ENCODE measurements around the gene SASS6. TPM values are rescaled to one million over a fixed set of nuclear protein-coding genes. Genes with fewer than 3 reads are reported as not detected.
A peak's percentile ranks its signal among the peaks of the same experiment; 100 is the strongest.

The SASS6 gene

DNA sequence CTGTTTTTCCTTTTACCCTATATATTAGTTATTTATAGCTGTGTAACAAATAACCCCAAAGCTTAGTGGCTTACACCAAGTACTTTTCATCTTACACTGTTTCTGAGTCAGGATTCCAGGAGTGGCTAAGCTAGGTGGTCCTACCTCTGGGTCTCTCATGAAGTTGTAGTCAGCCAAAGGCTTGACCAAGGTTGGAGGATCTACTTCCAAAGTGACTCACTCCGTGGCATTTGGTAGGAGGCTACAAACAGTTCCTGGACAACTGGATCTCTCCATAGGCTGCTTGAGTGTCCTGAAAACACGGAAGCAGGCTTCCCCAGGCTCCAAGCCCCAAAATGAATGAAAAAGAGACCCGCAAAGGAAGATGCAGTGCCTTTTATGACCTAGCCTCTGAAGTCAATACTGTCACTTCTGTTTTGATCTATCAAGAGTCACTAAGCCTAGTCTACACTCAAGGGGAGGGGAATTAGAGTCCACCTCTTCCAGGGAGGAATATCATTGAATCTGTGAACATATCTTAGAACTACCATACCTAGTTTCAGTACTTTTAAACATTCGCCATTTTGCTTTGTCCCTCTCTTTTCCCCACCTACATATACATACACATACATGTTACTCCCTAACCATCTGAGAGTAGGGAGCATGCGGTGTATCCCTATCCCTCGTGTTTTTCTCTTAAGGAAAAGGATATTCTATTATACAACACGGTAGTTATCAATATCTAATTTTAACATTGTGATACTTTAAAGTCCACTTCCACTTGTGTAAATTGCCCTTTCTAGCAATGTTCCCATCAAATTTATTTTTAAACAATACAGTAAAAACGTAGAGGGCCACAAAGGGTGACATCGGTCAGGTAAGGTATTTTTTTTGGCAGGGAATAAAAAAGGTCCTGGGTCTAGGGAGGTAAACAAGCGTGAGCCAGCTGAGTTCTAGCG is 95.7 kb downstream of the SASS6 start:
- H2AK5ac ChIP-seq (ENCODE audit: low read length, severe bottlenecking) = peak overlapping the region; percentile 15
- H2BK12ac ChIP-seq (ENCODE audit: low read length in 2 of 2) = no peak overlapping the region
- no peak overlapping the region for H4K91ac ChIP-seq (ENCODE audit: low read length)
- no peak overlapping the region for H2BK120ac ChIP-seq (ENCODE audit: low read depth, low read length)
- H3K27me3 ChIP-seq (ENCODE audit: control insufficient read depth in 1 of 2, insufficient read depth in 1 of 2, low read length in 2 of 2) = no peaks in the 10 kb centered on the region
- DNase-seq = peak; percentile 79
- no peak overlapping the region for H3K23ac ChIP-seq (ENCODE audit: low read length in 2 of 2)
- H3K9ac ChIP-seq (ENCODE audit: low read length) = peak overlapping the region; percentile 96
- peak overlapping the region; percentile 18 for H3K27ac ChIP-seq (ENCODE audit: low read length, poor library complexity, severe bottlenecking)
- H3K4me2 ChIP-seq (ENCODE audit: low read length, poor library complexity, severe bottlenecking) = peak overlapping the region; percentile 70
- no peak overlapping the region for H4K8ac ChIP-seq (ENCODE audit: low read length)
- H3K4ac ChIP-seq (ENCODE audit: low read depth in 1 of 2, low read length in 2 of 2) = peak overlapping the region in 1 of 2 experiments; percentile 56
- H3K9me3 ChIP-seq (ENCODE audit: control insufficient read depth, low read length) = no peaks in the 10 kb centered on the region
- H3K4me1 ChIP-seq (ENCODE audit: control insufficient read depth, insufficient read depth, low read depth, low read length) = peaks cover 3% of the 10 kb centered on the region
- peaks cover 4% of the 10 kb centered on the region for H3K79me1 ChIP-seq (replicated peaks; ENCODE audit: low read length, poor library complexity, severe bottlenecking)
- peak overlapping the region in 1 of 2 experiments; percentile 71 for H3K18ac ChIP-seq (ENCODE audit: low read depth in 1 of 2, low read length in 2 of 2)
- 31% methylated on average over 6 of the region's 11 CpGs for WGBS
- H2BK15ac ChIP-seq (ENCODE audit: low read depth, poor library complexity, severe bottlenecking) = peak overlapping the region; percentile 4
- peak overlapping the region in 1 of 2 experiments; percentile 89 for H3K4me3 ChIP-seq (ENCODE audit: insufficient read depth in 1 of 2, low read depth in 1 of 2, low read length in 2 of 2)
- H3K36me3 ChIP-seq (ENCODE audit: control insufficient read depth in 1 of 2, insufficient read depth in 2 of 2, low read depth in 1 of 2, low read length in 2 of 2) = peaks cover 0 to 3% of the 10 kb centered on the region in 2 experiments
- H3K14ac ChIP-seq (ENCODE audit: low read length in 2 of 2) = no peak overlapping the region
- H2AFZ ChIP-seq (ENCODE audit: low read depth, low read length) = no peak overlapping the region
- H2BK5ac ChIP-seq (ENCODE audit: low read depth, low read length, poor library complexity, severe bottlenecking) = no peak overlapping the region

DNA sequence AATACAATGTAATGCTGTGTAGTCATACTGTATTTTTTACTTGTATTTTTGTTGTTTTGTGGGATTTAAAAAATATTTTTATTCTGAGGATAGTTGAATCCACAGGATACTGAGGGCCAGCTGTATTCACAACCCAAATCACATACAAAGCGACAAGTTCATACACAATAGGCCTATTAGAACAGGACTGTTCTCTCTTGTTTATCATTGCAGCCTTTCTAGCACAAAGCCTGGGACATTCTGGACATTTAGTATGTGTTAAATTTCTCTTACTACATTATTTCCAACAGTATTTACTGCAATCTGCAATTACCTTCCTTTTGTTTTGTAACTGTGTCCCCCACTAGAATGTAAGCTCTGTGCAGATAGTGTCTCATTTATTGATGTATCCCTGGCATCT is 97.5 kb downstream of the SASS6 start:
- Histone ChIP-seq H3K23ac (ENCODE audit: low read length in 2 of 2) (no peak overlapping the region), H3K27ac (ENCODE audit: low read length, poor library complexity, severe bottlenecking) (no peak overlapping the region), H2BK12ac (ENCODE audit: low read length in 2 of 2) (no peak overlapping the region), H3K36me3 (ENCODE audit: control insufficient read depth in 1 of 2, insufficient read depth in 2 of 2, low read depth in 1 of 2, low read length in 2 of 2) (peaks cover 0 to 3% of the 10 kb centered on the region in 2 experiments), H3K18ac (ENCODE audit: low read depth in 1 of 2, low read length in 2 of 2) (no peak overlapping the region), H3K79me1 (replicated peaks; ENCODE audit: low read length, poor library complexity, severe bottlenecking) (peaks cover 6% of the 10 kb centered on the region), H2BK5ac (ENCODE audit: low read depth, low read length, poor library complexity, severe bottlenecking) (no peak overlapping the region), H2BK15ac (ENCODE audit: low read depth, poor library complexity, severe bottlenecking) (no peak overlapping the region), H3K9ac (ENCODE audit: low read length) (no peak overlapping the region), H2AK5ac (ENCODE audit: low read length, severe bottlenecking) (no peak overlapping the region), H3K9me3 (ENCODE audit: control insufficient read depth, low read length) (no peaks in the 10 kb centered on the region), H3K4me3 (ENCODE audit: insufficient read depth in 1 of 2, low read depth in 1 of 2, low read length in 2 of 2) (no peak overlapping the region), H2BK120ac (ENCODE audit: low read depth, low read length) (no peak overlapping the region), H4K91ac (ENCODE audit: low read length) (no peak overlapping the region), H3K4me1 (ENCODE audit: control insufficient read depth, insufficient read depth, low read depth, low read length) (no peaks in the 10 kb centered on the region), H3K27me3 (ENCODE audit: control insufficient read depth in 1 of 2, insufficient read depth in 1 of 2, low read length in 2 of 2) (no peaks in the 10 kb centered on the region), H4K8ac (ENCODE audit: low read length) (no peak overlapping the region), H3K4ac (ENCODE audit: low read depth in 1 of 2, low read length in 2 of 2) (no peak overlapping the region), H3K14ac (ENCODE audit: low read length in 2 of 2) (no peak overlapping the region), H2AFZ (ENCODE audit: low read depth, low read length) (no peak overlapping the region), H3K4me2 (ENCODE audit: low read length, poor library complexity, severe bottlenecking) (no peak overlapping the region)
- 100% methylated on average over 1 of the region's 1 CpG for WGBS
- DNase-seq = no peak

GRCh38 chr1:100034470-100034869 is 98.3 kb downstream of the SASS6 start:
- Histone ChIP-seq H3K9me3 (ENCODE audit: control insufficient read depth, low read length) (no peaks in the 10 kb centered on the region), H2BK12ac (ENCODE audit: low read length in 2 of 2) (no peak overlapping the region), H4K8ac (ENCODE audit: low read length) (no peak overlapping the region), H4K91ac (ENCODE audit: low read length) (no peak overlapping the region), H3K23ac (ENCODE audit: low read length in 2 of 2) (no peak overlapping the region), H3K79me1 (replicated peaks; ENCODE audit: low read length, poor library complexity, severe bottlenecking) (peaks cover 6% of the 10 kb centered on the region), H2BK15ac (ENCODE audit: low read depth, poor library complexity, severe bottlenecking) (no peak overlapping the region), H3K27me3 (ENCODE audit: control insufficient read depth in 1 of 2, insufficient read depth in 1 of 2, low read length in 2 of 2) (no peaks in the 10 kb centered on the region), H2BK120ac (ENCODE audit: low read depth, low read length) (no peak overlapping the region), H2BK5ac (ENCODE audit: low read depth, low read length, poor library complexity, severe bottlenecking) (no peak overlapping the region), H3K4ac (ENCODE audit: low read depth in 1 of 2, low read length in 2 of 2) (no peak overlapping the region), H2AFZ (ENCODE audit: low read depth, low read length) (no peak overlapping the region), H3K14ac (ENCODE audit: low read length in 2 of 2) (no peak overlapping the region), H2AK5ac (ENCODE audit: low read length, severe bottlenecking) (no peak overlapping the region), H3K9ac (ENCODE audit: low read length) (no peak overlapping the region), H3K4me3 (ENCODE audit: insufficient read depth in 1 of 2, low read depth in 1 of 2, low read length in 2 of 2) (no peak overlapping the region), H3K36me3 (ENCODE audit: control insufficient read depth in 1 of 2, insufficient read depth in 2 of 2, low read depth in 1 of 2, low read length in 2 of 2) (peaks cover 0 to 3% of the 10 kb centered on the region in 2 experiments), H3K4me2 (ENCODE audit: low read length, poor library complexity, severe bottlenecking) (no peak overlapping the region), H3K27ac (ENCODE audit: low read length, poor library complexity, severe bottlenecking) (no peak overlapping the region), H3K4me1 (ENCODE audit: control insufficient read depth, insufficient read depth, low read depth, low read length) (no peaks in the 10 kb centered on the region), H3K18ac (ENCODE audit: low read depth in 1 of 2, low read length in 2 of 2) (no peak overlapping the region)
- DNase-seq = peak; percentile 54

Small RNAs within 50 kb of the gene (small RNA-seq; reads per million reads assigned to genes)
- not detected for gene AC093019.1 (ENCODE audit: low read depth)
